H1 (cell line): ENCODE measurements around the gene DTL.

Experiments used
- CTCF ChIP-seq, 3 experiments: IDR thresholded peaks; 1 replicate in 2 of 3; 2 replicates in 1 of 3; pipeline versions ENCODE4 v1.5.1 to v1.6.1; 2011; ENCODE audit warnings: low read length in 3 of 3, mild to moderate bottlenecking in 3 of 3, inconsistent platforms in 2 of 3, low read depth in 1 of 3, moderate library complexity in 1 of 3; ENCODE audit not compliant: insufficient read depth in 1 of 3; ENCODE audit errors: control extremely low read depth in 1 of 3
- EZH2 ChIP-seq: fragments of 200-600 bp; sonication (generic); IDR thresholded peaks from 2 replicates; pipeline ENCODE4 v1.7.1; 2012; ENCODE audit warnings: low read depth, mild to moderate bottlenecking, moderate library complexity, low read length, inconsistent platforms; ENCODE audit not compliant: severe bottlenecking
- MAX ChIP-seq: IDR thresholded peaks from 2 replicates; pipeline ENCODE4 v1.6.1; 2012; ENCODE audit warnings: inconsistent platforms
- SRF ChIP-seq: IDR thresholded peaks from 2 replicates; pipeline ENCODE4 v1.6.1; 2011; ENCODE audit warnings: mild to moderate bottlenecking, low read depth, low read length, moderate library complexity
- YY1 ChIP-seq: IDR thresholded peaks from 2 replicates; pipeline ENCODE4 v1.6.1; 2011; ENCODE audit warnings: low read depth, mild to moderate bottlenecking, low read length

- TF ChIP-seq SRF (no peak), MAX (no peak), YY1 (no peak), CTCF (IDR thresholded peaks at IDR 0.05; ENCODE audit: control extremely low read depth in 1 of 3, insufficient read depth in 1 of 3, low read depth in 1 of 3, low read length in 3 of 3) (no peak), EZH2 (no peak)
Measured at GRCh38 chr1:212152869-212153268, 117.3 kb downstream of the DTL start.
